Measurements from ENCODE around the gene SLC14A1. TPM values are rescaled to one million over a fixed set of nuclear protein-coding genes. Genes with fewer than 3 reads are reported as not detected.

SLC14A1 gene
- polyA plus RNA-seq, 1 experiment: 0.77 TPM

- H3K27me3 ChIP-seq (ENCODE audit: control insufficient read depth, insufficient read depth, low read length): no peaks in the 10 kb centered on the region
- H3K4me3 ChIP-seq (ENCODE audit: low read depth, low read length): no peak overlapping the region
- no peak for TF ChIP-seq CTCF (IDR thresholded peaks at IDR 0.05; ENCODE audit: insufficient read depth, low read depth, low read length)
- ChIA-PET CTCF (interaction anchor here (1.1 to 1.3 kb wide), 4 partner anchors 11 to 46 kb away, joined by 3 to 4 read pairs (median 3); no protein-coding TSS in a partner anchor), POLR2A (no interaction called here)
- no peaks in the 10 kb centered on the region for H3K36me3 ChIP-seq (ENCODE audit: control insufficient read depth, insufficient read depth, low read length)
- DNase-seq (ENCODE audit: low read depth): no peak
Measured at GRCh38 chr18:45771587-45772480, 47.9 kb downstream of the SLC14A1 start.

- no peaks in the 10 kb centered on the region for H3K27me3 ChIP-seq (ENCODE audit: control insufficient read depth, insufficient read depth, low read length)
- DNase-seq (ENCODE audit: low read depth): no peak
- H3K4me3 ChIP-seq (ENCODE audit: low read depth, low read length): no peak overlapping the region
- POLR2A ChIA-PET: no interaction called here
- CTCF ChIA-PET: interaction anchor here (1.1 kb wide), 1 partner anchor 40 kb away, joined by 3 read pairs; no protein-coding TSS in a partner anchor
- TF ChIP-seq CTCF (IDR thresholded peaks at IDR 0.05; ENCODE audit: insufficient read depth, low read depth, low read length): no peak
- no peaks in the 10 kb centered on the region for H3K36me3 ChIP-seq (ENCODE audit: control insufficient read depth, insufficient read depth, low read length)
Measured at GRCh38 chr18:45774065-45774521, 50.1 kb downstream of the SLC14A1 start.

- TF ChIP-seq CTCF (IDR thresholded peaks at IDR 0.05; ENCODE audit: insufficient read depth, low read depth, low read length): no peak
- Histone ChIP-seq H3K36me3 (ENCODE audit: control insufficient read depth, insufficient read depth, low read length) (no peaks in the 10 kb centered on the region), H3K4me3 (ENCODE audit: low read depth, low read length) (peak overlapping the region; percentile 56), H3K27me3 (ENCODE audit: control insufficient read depth, insufficient read depth, low read length) (no peaks in the 10 kb centered on the region)
- DNase-seq (ENCODE audit: low read depth): no peak
- CTCF ChIA-PET: interaction anchor here (0.7 to 1.1 kb wide), 2 partner anchors 10 to 41 kb away, joined by 3 to 5 read pairs; no protein-coding TSS in a partner anchor
- POLR2A ChIA-PET: no interaction called here
Measured at GRCh38 chr18:45775241-45775676, 51.3 kb downstream of the SLC14A1 start.

- TF ChIP-seq CTCF (IDR thresholded peaks at IDR 0.05; ENCODE audit: insufficient read depth, low read depth, low read length): no peak
- POLR2A ChIA-PET: no interaction called here
- no peak for DNase-seq (ENCODE audit: low read depth)
- H3K36me3 ChIP-seq (ENCODE audit: control insufficient read depth, insufficient read depth, low read length): no peaks in the 10 kb centered on the region
- CTCF ChIA-PET: interaction anchor here (0.7 kb wide), 1 partner anchor 10 kb away, joined by 5 read pairs; no protein-coding TSS in a partner anchor
- no peaks in the 10 kb centered on the region for H3K27me3 ChIP-seq (ENCODE audit: control insufficient read depth, insufficient read depth, low read length)
- H3K4me3 ChIP-seq (ENCODE audit: low read depth, low read length): peak overlapping the region; percentile 56
Measured at GRCh38 chr18:45775743-45776142, 51.8 kb downstream of the SLC14A1 start.

GRCh38 chr18:45777393-45777792 is 53.4 kb downstream of the SLC14A1 start:
- CTCF ChIA-PET: interaction anchor here (0.6 to 1.8 kb wide), 4 partner anchors 10 to 103 kb away, joined by 3 to 5 read pairs (median 3); no protein-coding TSS in a partner anchor
- Histone ChIP-seq H3K4me3 (ENCODE audit: low read depth, low read length) (no peak overlapping the region), H3K36me3 (ENCODE audit: control insufficient read depth, insufficient read depth, low read length) (no peaks in the 10 kb centered on the region), H3K27me3 (ENCODE audit: control insufficient read depth, insufficient read depth, low read length) (no peaks in the 10 kb centered on the region)
- peak; percentile 91 for DNase-seq (ENCODE audit: low read depth)
- POLR2A ChIA-PET: no interaction called here
- TF ChIP-seq CTCF (IDR thresholded peaks at IDR 0.05; ENCODE audit: insufficient read depth, low read depth, low read length): no peak

Data from BJ (cell line).